B cell (primary cell): ENCODE measurements around the gene HARS2. TPM values are rescaled to one million over a fixed set of nuclear protein-coding genes. Genes with fewer than 3 reads are reported as not detected.
"Not testable (repeated sequence)": the region's sequence is repeated elsewhere in the genome, so short reads cannot be mapped to it uniquely, and the experiment has no call there.

Experiments
- ATAC-seq: fragments of 200-7000 bp; cut with Tn5 transposase; one replicate; pipeline ENCODE4 v1.10.0; 2021; ENCODE audit warnings: low read depth, mild to moderate bottlenecking, moderate number of reproducible peaks, moderate library complexity
- CTCF ChIA-PET: fragments of 350-600 bp; sonication (Branson Sonifier 250); formaldehyde crosslinking; loops from one replicate; lab custom pipeline; 2021; ENCODE audit warnings: antibody characterized with exemption, inconsistent platforms; lab: Charles Lee
- POLR2A ChIA-PET: fragments of 350-600 bp; sonication (Branson Sonifier 250); formaldehyde crosslinking; loops from one replicate; lab custom pipeline; 2021; ENCODE audit warnings: antibody characterized with exemption; lab: Charles Lee
- DNase-seq: peaks from one replicate; pipeline ENCODE4 v3.0.0; 2013
- H2AFZ ChIP-seq: 2 replicates; pipeline ENCODE4 v1.6.1; 2012; ENCODE audit warnings: mild to moderate bottlenecking, low read depth, low read length; ENCODE audit not compliant: insufficient read depth, poor library complexity, severe bottlenecking
- H3K27ac ChIP-seq, 2 donors: 1 replicate in 1 of 2; 2 replicates in 1 of 2; pipeline ENCODE4 v1.5.1; 2012 to 2013; ENCODE audit warnings: low read length in 2 of 2, mild to moderate bottlenecking in 2 of 2, moderate library complexity in 1 of 2
- H3K27me3 ChIP-seq, 4 experiments: fragments of 200-600 bp in 1 of 4; sonication (generic) in 1 of 4; replicated peaks in 1 of 4; 1 replicate in 2 of 4; 2 replicates in 2 of 4; pipeline versions ENCODE4 v1.6.1 to v1.7.0; 2013 to 2016; ENCODE audit warnings: low read length in 3 of 4, mild to moderate bottlenecking in 2 of 4, mixed read lengths in 1 of 4, moderate library complexity in 1 of 4; ENCODE audit not compliant: insufficient read depth in 4 of 4, control insufficient read depth in 3 of 4; ENCODE audit errors: control extremely low read depth in 1 of 4
- H3K36me3 ChIP-seq, 2 experiments: replicated peaks in 1 of 2; 1 replicate in 1 of 2; 2 replicates in 1 of 2; pipeline versions ENCODE4 v1.6.1 to v1.7.1; 2013; ENCODE audit warnings: low read length in 1 of 2; ENCODE audit not compliant: insufficient read depth in 2 of 2, control insufficient read depth in 1 of 2; ENCODE audit errors: control extremely low read depth in 1 of 2, extremely low read depth in 1 of 2
- H3K4me1 ChIP-seq, 2 donors: fragments of 200-600 bp in 1 of 2; sonication (generic) in 1 of 2; 1 replicate in 1 of 2; 2 replicates in 1 of 2; pipeline versions ENCODE4 v1.5.1 to v1.6.1; 2013 to 2017; ENCODE audit warnings: low read length in 2 of 2; ENCODE audit not compliant: control insufficient read depth in 2 of 2, insufficient read depth in 2 of 2
- H3K4me2 ChIP-seq: replicated peaks from 2 replicates; pipeline ENCODE3; 2012; ENCODE audit warnings: mild to moderate bottlenecking, low read depth, low read length; ENCODE audit not compliant: poor library complexity, severe bottlenecking
- H3K4me3 ChIP-seq, 5 experiments: fragments of 200-600 bp in 1 of 5; sonication (generic) in 1 of 5; 1 replicate in 3 of 5; 2 replicates in 2 of 5; pipeline versions ENCODE4 v1.5.1 to v1.7.0; 2011 to 2016; ENCODE audit warnings: low read length in 4 of 5, mild to moderate bottlenecking in 4 of 5, low read depth in 2 of 5, control low read depth in 1 of 5, moderate library complexity in 1 of 5; ENCODE audit not compliant: insufficient read depth in 1 of 5; ENCODE audit errors: control extremely low read depth in 1 of 5, extremely low read depth in 1 of 5
- H3K79me2 ChIP-seq: fragments of 200-600 bp; sonication (generic); one replicate; pipeline ENCODE4 v1.6.0; 2016; ENCODE audit warnings: low read length; ENCODE audit not compliant: control insufficient read depth, insufficient read depth
- H3K9ac ChIP-seq: fragments of 200-600 bp; sonication (generic); 2 replicates; pipeline ENCODE4 v1.6.1; 2017; ENCODE audit warnings: mild to moderate bottlenecking, low read length, moderate library complexity
- H3K9me3 ChIP-seq, 3 donors: one replicate each; pipeline versions ENCODE4 v1.6.1 to v1.7.1; 2013; ENCODE audit warnings: low read length in 2 of 3; ENCODE audit not compliant: control insufficient read depth in 2 of 3, insufficient read depth in 1 of 3; ENCODE audit errors: control extremely low read depth in 1 of 3
- H4K20me1 ChIP-seq: 2 replicates; pipeline ENCODE4 v1.6.0; 2012; ENCODE audit warnings: mild to moderate bottlenecking, low read length; ENCODE audit not compliant: insufficient read depth, control insufficient read depth, poor library complexity, severe bottlenecking
- H3K27ac Mint-ChIP-seq: one replicate; pipeline ENCODE4 v1.8.0; 2021; ENCODE audit warnings: mixed read lengths
- H3K27me3 Mint-ChIP-seq: one replicate; pipeline ENCODE4 v1.8.0; 2021; ENCODE audit warnings: mixed read lengths
- H3K4me1 Mint-ChIP-seq: one replicate; pipeline ENCODE4 v1.8.0; 2021; ENCODE audit warnings: mixed read lengths
- H3K4me3 Mint-ChIP-seq: one replicate; pipeline ENCODE4 v1.8.0; 2021; ENCODE audit warnings: mixed read lengths
- H3K9me3 Mint-ChIP-seq: one replicate; pipeline ENCODE4 v1.8.0; 2022; ENCODE audit warnings: mixed read lengths; ENCODE audit not compliant: insufficient read depth
- CTCF ChIP-seq: fragments of 200-600 bp; IDR thresholded peaks from one replicate; pipeline ENCODE4 v1.8.0; 2022; ENCODE audit warnings: antibody characterized with exemption, mild to moderate bottlenecking
- EZH2 ChIP-seq: IDR thresholded peaks from 2 replicates; pipeline ENCODE4 v1.6.1; 2012; ENCODE audit warnings: borderline replicate concordance, low read depth, mild to moderate bottlenecking, moderate library complexity, low read length; ENCODE audit not compliant: insufficient read depth, poor library complexity, severe bottlenecking
- WGBS: methylation state at CpG from one replicate; pipeline ENCODE4 v1.1.5; 2013; ENCODE audit warnings: missing lambda C conversion rate; ENCODE audit not compliant: insufficient coverage; 5-methylcytosine and 5-hydroxymethylcytosine counted together
- intact Hi-C: fragments of 100-400 bp; cut with micrococcal nuclease; formaldehyde crosslinking; loops from one replicate; pipeline ENCODE4 v1.10.0; 2022
- polyA plus RNA-seq: library from polyadenylated mRNA; depleted of rRNA; stranded (reverse); fragments of >200 nt; gene quantifications from 2 replicates; pipeline ENCODE4 v1.2.3, GENCODE V29; 2012
- total RNA-seq, 2 donors: library from RNA; stranded (reverse); fragments of 120-200 nt in 1 of 2; gene quantifications; 1 replicate in 1 of 2; 2 replicates in 1 of 2; pipeline versions ENCODE4 v1.2.3 to v1.2.4, GENCODE V29; 2013 to 2022

Gene HARS2
- total and polyA plus RNA-seq, 2 donors (not counting 1 experiment from before 2014, with no cell fraction given): 27.3 to 68.0 TPM

GRCh38 chr5:140718266-140718592 lies 27.0 kb downstream of the HARS2 start:
- no peak overlapping the region for H3K4me2 ChIP-seq

GRCh38 chr5:140720738-140721137 lies 29.5 kb downstream of the HARS2 start:
- H3K4me1 Mint-ChIP-seq, H3K4me3 ChIP-seq, H3K27ac ChIP-seq, H3K27me3 ChIP-seq, POLR2A ChIA-PET, DNase-seq, H3K4me3 Mint-ChIP-seq, H3K79me2 ChIP-seq, ATAC-seq, H3K9me3 ChIP-seq, H3K27ac Mint-ChIP-seq, H4K20me1 ChIP-seq, H3K4me2 ChIP-seq, H3K9me3 Mint-ChIP-seq, H2AFZ ChIP-seq, H3K9ac ChIP-seq, H3K36me3 ChIP-seq, H3K4me1 ChIP-seq: not testable (repeated sequence)
- intact Hi-C loops: loop anchor here (1.0 kb wide), 2 partner anchors 347 to 357 kb away; no protein-coding TSS in a partner anchor
- CTCF ChIA-PET: interaction anchor here (0.5 to 5.6 kb wide), 14 partner anchors 9 to 1299 kb away, joined by 3 to 93 read pairs (median 6); no protein-coding TSS in a partner anchor
- H3K27me3 Mint-ChIP-seq: peaks cover 19% of the 10 kb centered on the region
- 40% methylated on average over 4 of the region's 6 CpGs for WGBS

More at GRCh38 chr5:140718266-140718592, 27.0 kb downstream of the HARS2 start:
- no peaks in the 10 kb centered on the region for H3K9me3 ChIP-seq
- H4K20me1 ChIP-seq: no peaks in the 10 kb centered on the region
- no peak overlapping the region for H2AFZ ChIP-seq
- Mint-ChIP-seq H3K27me3 (peaks cover 6% of the 10 kb centered on the region), H3K4me3 (no peak overlapping the region), H3K9me3 (no peaks in the 10 kb centered on the region), H3K4me1 (no peaks in the 10 kb centered on the region), H3K27ac (no peak overlapping the region)
- ATAC-seq (no peak), DNase-seq (no peak)
- no peak overlapping the region for H3K4me3 ChIP-seq
- no peaks in the 10 kb centered on the region for H3K4me1 ChIP-seq
- H3K27ac ChIP-seq: no peak overlapping the region
- no peak overlapping the region for H3K9ac ChIP-seq
- ChIA-PET POLR2A (no interaction called here), CTCF (interaction anchor here (5.6 kb wide), 1 partner anchor 345 kb away, joined by 93 read pairs; no protein-coding TSS in a partner anchor)
- H3K27me3 ChIP-seq: peaks cover 0 to 4% (median 2%) of the 10 kb centered on the region in 4 experiments
- TF ChIP-seq CTCF (no peak), EZH2 (no peak)
- no peaks in the 10 kb centered on the region for H3K79me2 ChIP-seq
- 100% methylated on average over 2 of the region's 7 CpGs for WGBS
- intact Hi-C loops: no loop called here
- H3K36me3 ChIP-seq: no peaks in the 10 kb centered on the region

GRCh38 chr5:140721395-140721794 lies 30.1 kb downstream of the HARS2 start:
- H3K79me2 ChIP-seq, H2AFZ ChIP-seq, H3K9me3 ChIP-seq, H3K27ac ChIP-seq, H3K36me3 ChIP-seq, H3K27ac Mint-ChIP-seq, H3K4me3 Mint-ChIP-seq, ATAC-seq, H3K9me3 Mint-ChIP-seq, H3K4me1 Mint-ChIP-seq, H4K20me1 ChIP-seq, H3K9ac ChIP-seq, DNase-seq, intact Hi-C loops, POLR2A ChIA-PET, H3K4me1 ChIP-seq, H3K4me2 ChIP-seq, H3K4me3 ChIP-seq: not testable (repeated sequence)
- peaks cover 21% of the 10 kb centered on the region for H3K27me3 Mint-ChIP-seq
- CTCF ChIA-PET: interaction anchor here (0.5 to 5.6 kb wide), 7 partner anchors 12 to 477 kb away, joined by 3 to 93 read pairs (median 7); no protein-coding TSS in a partner anchor
- 60% methylated on average over 1 of the region's 5 CpGs for WGBS
- H3K27me3 ChIP-seq: peaks cover 0 to 12% (median 4%) of the 10 kb centered on the region in 4 experiments
